HG03039 (cell line): ENCODE measurements around the gene IBTK.

Experiments used
- ATAC-seq: cut with Tn5 transposase; IDR thresholded peaks from one replicate; pipeline ENCODE4 v1.9.1; 2021; ENCODE audit warnings: mild to moderate bottlenecking, moderate library complexity; ENCODE audit not compliant: unreplicated experiment

IBTK gene

GRCh38 chr6:82123632-82124031, 123.9 kb downstream of the IBTK start:
- no peak for ATAC-seq
